ENCODE measurements around the gene C19orf73. TPM values are rescaled to one million over a fixed set of nuclear protein-coding genes. Genes with fewer than 3 reads are reported as not detected.
"Not testable (repeated sequence)": the region's sequence is repeated elsewhere in the genome, so short reads cannot be mapped to it uniquely, and the experiment has no call there.

Gene C19orf73
- total RNA-seq, 2 donors from 2014 or later = 2.2 to 11.1 TPM

DNA sequence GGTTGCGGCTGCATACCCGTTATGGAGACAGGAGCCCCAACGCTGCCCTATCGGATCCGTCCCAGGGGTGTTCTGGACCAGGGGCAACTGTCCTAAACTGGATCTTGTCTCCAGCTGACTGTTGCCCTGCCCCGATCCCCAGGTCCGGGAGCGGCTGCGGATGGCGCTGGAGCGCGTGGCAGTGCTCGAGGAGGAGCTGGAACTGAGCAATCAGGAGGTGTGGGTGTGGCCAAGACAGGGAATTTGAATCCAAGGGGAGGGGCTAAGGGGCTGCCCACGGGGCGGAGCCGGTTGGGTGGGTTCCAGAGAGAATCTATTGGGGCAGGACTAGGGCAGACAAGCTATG, 10.3 kb upstream of the C19orf73 start:
- Histone ChIP-seq H3K27me3 (replicated peaks; ENCODE audit: insufficient read depth) (no peaks in the 10 kb centered on the region), H3K4me1 (replicated peaks) (no peaks in the 10 kb centered on the region), H3K9me3 (no peaks in the 10 kb centered on the region), H3K27ac (no peak overlapping the region), H3K4me3 (no peak overlapping the region), H3K36me3 (no peaks in the 10 kb centered on the region)
- intact Hi-C loops (cut with DNase I) = no loop called here
- 73% methylated on average over 16 of the region's 16 CpGs for WGBS
- TF ChIP-seq POLR2AphosphoS5 (IDR thresholded peaks at IDR 0.05) (no peak), POLR2A (IDR thresholded peaks at IDR 0.05) (no peak)
- TF ChIP-seq, protein P1, sequence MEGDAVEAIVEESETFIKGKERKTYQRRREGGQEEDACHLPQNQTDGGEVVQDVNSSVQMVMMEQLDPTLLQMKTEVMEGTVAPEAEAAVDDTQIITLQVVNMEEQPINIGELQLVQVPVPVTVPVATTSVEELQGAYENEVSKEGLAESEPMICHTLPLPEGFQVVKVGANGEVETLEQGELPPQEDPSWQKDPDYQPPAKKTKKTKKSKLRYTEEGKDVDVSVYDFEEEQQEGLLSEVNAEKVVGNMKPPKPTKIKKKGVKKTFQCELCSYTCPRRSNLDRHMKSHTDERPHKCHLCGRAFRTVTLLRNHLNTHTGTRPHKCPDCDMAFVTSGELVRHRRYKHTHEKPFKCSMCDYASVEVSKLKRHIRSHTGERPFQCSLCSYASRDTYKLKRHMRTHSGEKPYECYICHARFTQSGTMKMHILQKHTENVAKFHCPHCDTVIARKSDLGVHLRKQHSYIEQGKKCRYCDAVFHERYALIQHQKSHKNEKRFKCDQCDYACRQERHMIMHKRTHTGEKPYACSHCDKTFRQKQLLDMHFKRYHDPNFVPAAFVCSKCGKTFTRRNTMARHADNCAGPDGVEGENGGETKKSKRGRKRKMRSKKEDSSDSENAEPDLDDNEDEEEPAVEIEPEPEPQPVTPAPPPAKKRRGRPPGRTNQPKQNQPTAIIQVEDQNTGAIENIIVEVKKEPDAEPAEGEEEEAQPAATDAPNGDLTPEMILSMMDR (IDR thresholded peaks at IDR 0.05) = no peak
- no peak for DNase-seq (ENCODE audit: low spot score)

DNA sequence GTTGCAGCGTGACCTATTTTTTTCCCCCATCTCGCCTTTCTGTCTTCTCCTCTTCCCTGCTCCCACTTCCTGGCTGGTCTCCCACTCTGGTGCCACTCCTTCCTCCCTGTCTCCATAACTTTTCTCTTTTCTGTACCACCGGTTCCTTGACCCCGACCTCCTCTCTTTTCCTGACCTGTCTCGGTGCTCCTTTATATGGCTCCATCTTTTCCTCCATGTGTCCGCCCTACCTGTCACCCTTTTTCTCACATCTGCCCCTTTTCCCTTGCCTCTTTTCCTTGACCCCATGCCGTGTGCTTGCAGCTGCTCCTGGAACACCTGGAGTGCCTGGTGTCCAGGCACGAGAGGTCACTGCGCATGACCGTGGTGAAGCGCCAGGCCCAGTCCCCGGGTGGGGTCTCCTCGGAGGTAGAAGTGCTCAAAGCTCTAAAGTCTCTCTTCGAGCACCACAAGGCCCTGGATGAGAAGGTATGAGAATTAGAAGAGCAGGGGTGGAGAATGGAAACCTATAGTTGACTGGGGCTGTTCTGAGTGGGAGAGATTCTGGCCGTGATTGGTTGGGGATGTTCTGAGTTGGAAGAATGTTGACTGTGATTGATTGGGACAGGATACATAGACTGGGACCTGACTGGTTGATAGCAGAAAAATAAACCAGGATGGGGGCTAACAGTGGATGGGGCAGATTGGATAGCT, 9.7 kb upstream of the C19orf73 start:
- no peak for DNase-seq (ENCODE audit: low spot score)
- TF ChIP-seq POLR2A (IDR thresholded peaks at IDR 0.05) (no peak), POLR2AphosphoS5 (IDR thresholded peaks at IDR 0.05) (no peak)
- TF ChIP-seq, protein P1 (IDR thresholded peaks at IDR 0.05) = no peak
- H3K9me3 ChIP-seq = no peaks in the 10 kb centered on the region
- WGBS = 64% methylated on average over 15 of the region's 15 CpGs
- H3K4me3 ChIP-seq = no peak overlapping the region
- intact Hi-C loops (cut with DNase I) = no loop called here
- H3K27ac ChIP-seq = peak overlapping the region in 1 of 2 donors; percentile 47
- no peaks in the 10 kb centered on the region for H3K36me3 ChIP-seq
- no peaks in the 10 kb centered on the region for H3K27me3 ChIP-seq (replicated peaks; ENCODE audit: insufficient read depth)
- no peaks in the 10 kb centered on the region for H3K4me1 ChIP-seq (replicated peaks)

DNA sequence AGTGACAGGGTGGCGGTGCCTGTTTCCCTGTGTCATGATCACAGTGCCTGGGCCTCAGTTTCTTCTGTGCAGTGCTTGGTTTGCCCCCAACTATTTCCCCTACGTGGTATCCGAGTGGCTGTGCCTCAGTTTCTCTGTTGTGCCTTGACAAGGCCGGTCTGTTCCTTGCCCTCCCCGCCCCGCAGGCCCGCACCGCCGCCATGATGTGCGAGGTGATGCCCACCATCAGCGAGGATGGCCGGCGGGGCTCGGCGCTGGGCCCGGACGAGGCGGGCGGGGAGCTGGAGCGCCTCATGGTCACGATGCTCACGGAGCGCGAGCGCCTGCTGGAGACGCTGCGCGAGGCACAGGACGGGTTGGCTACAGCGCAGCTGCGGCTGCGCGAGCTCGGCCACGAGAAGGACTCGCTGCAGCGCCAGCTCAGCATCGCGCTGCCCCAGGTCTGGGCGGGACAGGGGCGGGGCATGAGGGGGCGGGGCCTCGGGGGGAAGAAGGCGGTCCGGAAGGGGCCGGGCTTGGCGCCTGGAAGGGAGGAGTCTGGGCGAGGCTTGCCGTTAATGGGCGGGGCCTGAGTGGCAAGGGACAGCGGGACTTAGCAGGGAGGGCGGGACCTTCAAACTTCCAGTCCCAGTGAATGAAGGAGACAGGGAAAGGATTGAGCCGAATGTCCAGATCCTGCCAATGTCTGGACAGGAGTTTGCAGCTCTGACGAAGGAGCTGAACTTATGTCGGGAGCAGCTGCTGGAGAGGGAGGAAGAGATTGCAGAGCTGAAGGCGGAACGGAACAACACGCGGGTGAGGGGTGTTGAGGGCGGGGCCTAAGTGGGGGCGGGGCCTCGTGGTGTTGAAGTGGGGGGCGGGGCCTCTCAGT, 9.0 kb upstream of the C19orf73 start:
- peak overlapping the region; percentile 47 to 67 for H3K27ac ChIP-seq
- WGBS = 4% methylated on average over 57 of the region's 63 CpGs
- H3K4me3 ChIP-seq = peak overlapping the region; percentile 10 to 18
- DNase-seq (ENCODE audit: low spot score) = peak; percentile 96
- no peaks in the 10 kb centered on the region for H3K4me1 ChIP-seq (replicated peaks)
- peak; percentile 80 for TF ChIP-seq POLR2AphosphoS5 (IDR thresholded peaks at IDR 0.05)
- TF ChIP-seq POLR2A (IDR thresholded peaks at IDR 0.05) = peak; percentile 61
- TF ChIP-seq, protein P1 (IDR thresholded peaks at IDR 0.05) = peak in 2 of 4 experiments; percentile 39 to 44
- no peaks in the 10 kb centered on the region for H3K9me3 ChIP-seq
- intact Hi-C loops (cut with DNase I) = no loop called here
- H3K27me3 ChIP-seq (replicated peaks; ENCODE audit: insufficient read depth) = no peaks in the 10 kb centered on the region
- no peaks in the 10 kb centered on the region for H3K36me3 ChIP-seq

DNA sequence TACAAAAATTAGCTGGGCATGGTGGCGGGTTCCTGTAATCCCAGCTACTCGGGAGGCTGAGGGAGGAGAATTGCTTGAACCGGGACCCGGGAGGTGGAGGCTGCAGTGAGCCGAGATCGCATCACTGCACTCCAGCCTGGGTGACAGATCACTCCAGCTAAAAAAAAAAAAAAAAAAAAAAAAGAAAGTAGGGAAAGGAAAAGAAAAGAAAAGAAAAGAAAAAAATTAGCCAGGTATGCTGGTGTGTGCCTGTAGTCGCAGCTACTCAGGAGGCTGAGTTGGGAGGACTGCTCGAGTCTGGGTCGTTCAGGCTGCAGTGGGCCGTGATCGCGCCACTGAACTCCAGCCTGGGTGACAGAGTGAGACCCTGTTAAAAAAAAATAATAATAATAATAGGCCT, 8.3 kb upstream of the C19orf73 start:
- peak overlapping the region in 1 of 2 donors; percentile 67 for H3K27ac ChIP-seq
- 95% methylated on average over 12 of the region's 12 CpGs for WGBS
- H3K27me3 ChIP-seq (replicated peaks; ENCODE audit: insufficient read depth); DNase-seq (ENCODE audit: low spot score); H3K4me3 ChIP-seq; H3K36me3 ChIP-seq; H3K9me3 ChIP-seq; H3K4me1 ChIP-seq (replicated peaks); intact Hi-C loops (cut with DNase I): not testable (repeated sequence)

DNA sequence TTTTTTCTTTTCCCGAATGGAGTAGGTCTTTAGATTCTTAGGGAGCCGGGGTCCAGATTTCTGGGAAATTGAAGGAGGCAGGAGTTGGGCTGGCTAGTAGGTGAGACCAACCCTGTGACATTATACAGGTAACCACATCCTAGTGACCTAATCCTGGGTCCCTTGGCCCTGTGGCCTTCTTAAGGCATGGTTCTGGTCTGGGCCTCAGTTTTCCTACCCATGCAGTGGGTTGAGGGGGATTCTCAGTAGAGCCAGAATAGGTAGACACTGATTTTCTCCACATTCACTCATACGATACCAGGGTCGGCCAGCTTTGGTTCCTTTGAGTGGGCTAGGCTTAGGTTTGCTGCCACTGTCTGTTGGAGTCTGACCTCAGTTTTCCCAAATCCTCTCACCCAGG, 7.6 kb upstream of the C19orf73 start:
- TF ChIP-seq POLR2AphosphoS5 (IDR thresholded peaks at IDR 0.05) = no peak
- TF ChIP-seq POLR2A (IDR thresholded peaks at IDR 0.05) = no peak
- TF ChIP-seq, protein P1 (IDR thresholded peaks at IDR 0.05) = no peak
- Histone ChIP-seq H3K27me3 (replicated peaks; ENCODE audit: insufficient read depth) (no peaks in the 10 kb centered on the region), H3K4me3 (no peak overlapping the region), H3K27ac (no peak overlapping the region), H3K36me3 (no peaks in the 10 kb centered on the region), H3K4me1 (replicated peaks) (no peaks in the 10 kb centered on the region), H3K9me3 (no peaks in the 10 kb centered on the region)
- 65% methylated on average over 4 of the region's 4 CpGs for WGBS
- intact Hi-C loops (cut with DNase I) = no loop called here
- no peak for DNase-seq (ENCODE audit: low spot score)

All from prostate gland (tissue), 2 donors.